GM21825 (cell line): ENCODE data around the gene C2orf69.

ENCODE experiments used
- ATAC-seq: cut with Tn5 transposase; IDR thresholded peaks from one replicate; pipeline ENCODE4 v1.9.1; 2021; ENCODE audit warnings: mild to moderate bottlenecking, moderate library complexity; ENCODE audit not compliant: unreplicated experiment

Gene C2orf69

GRCh38 chr2:199966405-199966804 lies 55.3 kb downstream of the C2orf69 start:
- ATAC-seq, result no peak

DNA sequence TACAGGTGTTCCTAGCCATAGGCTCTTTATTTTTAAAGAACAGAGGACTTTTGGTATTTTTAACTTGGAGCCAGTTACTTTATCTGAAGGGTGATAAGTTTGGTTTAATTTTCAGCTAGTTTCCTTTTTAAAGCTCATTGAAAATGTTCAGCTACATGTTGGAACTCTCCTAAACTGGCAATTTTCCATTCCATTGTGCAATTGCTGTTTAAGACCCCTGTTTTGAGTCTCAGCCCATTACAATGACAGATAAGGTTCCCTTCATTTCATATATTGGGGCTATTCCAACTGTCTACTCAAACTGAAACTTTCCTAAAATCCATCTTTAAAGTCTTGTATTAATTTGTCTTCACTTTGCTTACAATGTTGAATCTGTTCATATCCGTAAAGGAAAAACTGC lies 55.9 kb downstream of the C2orf69 start:
- ATAC-seq, result no peak

DNA sequence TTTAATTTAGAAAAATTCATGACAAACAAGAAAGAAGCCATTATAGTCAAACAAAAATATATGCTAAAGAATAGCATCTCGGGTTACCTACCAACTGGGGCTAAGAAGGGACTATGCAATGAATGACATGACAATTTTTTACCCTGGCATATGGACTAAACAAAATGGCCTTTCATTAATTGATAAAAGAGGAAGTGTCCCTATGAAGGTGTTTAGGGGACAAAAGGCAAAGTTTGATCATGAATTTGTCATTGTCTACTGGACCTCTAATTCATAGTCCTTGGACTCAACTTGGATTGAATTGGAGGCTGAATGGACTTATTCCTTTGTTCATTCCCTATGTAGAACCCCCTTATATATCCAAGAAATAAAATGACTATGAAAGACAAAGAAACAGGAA lies 57.0 kb downstream of the C2orf69 start:
- no peak for ATAC-seq

GRCh38 chr2:199972088-199972626 lies 61.1 kb downstream of the C2orf69 start:
- no peak for ATAC-seq

- ATAC-seq, result no peak
Observed at GRCh38 chr2:199973703-199974102, 62.6 kb downstream of the C2orf69 start.

DNA sequence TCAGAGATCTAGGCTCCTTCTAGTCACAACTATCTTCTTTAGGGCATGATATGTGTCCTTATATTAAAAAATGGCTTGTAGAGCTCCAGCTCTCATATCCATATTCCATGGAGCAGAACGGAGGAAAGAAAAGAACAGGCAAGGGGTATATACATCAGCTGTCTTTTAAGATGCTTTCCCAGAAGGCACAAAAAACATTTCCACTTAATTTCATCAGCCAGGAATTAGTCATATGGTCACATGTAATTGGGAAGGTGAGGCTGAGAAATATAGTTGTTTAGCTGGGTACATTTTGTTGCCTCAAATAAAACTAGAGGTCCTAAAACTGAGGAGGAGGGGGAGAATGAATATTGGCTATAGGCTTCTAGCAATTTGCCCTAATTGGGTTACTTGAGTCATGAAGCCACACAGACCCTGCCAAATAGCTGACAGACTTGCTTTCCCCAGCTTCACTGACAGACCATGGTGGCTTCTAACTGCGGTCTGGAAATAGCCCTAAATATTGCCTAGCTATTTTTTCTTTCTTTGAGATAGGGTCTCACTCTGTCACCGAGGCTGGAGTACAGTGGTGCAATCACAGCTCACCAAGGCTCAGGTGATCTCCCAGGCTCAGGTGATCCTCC lies 64.3 kb downstream of the C2orf69 start:
- ATAC-seq, result no peak
